Esophagus (tissue), 2 donors: ENCODE data around the gene WNT2. TPM values are rescaled to one million over a fixed set of nuclear protein-coding genes. Genes with fewer than 3 reads are reported as not detected.
"Not testable (repeated sequence)": the region's sequence is repeated elsewhere in the genome, so short reads cannot be mapped to it uniquely, and the experiment has no call there.

Experiments used
- H3K27ac ChIP-seq, 2 donors: one replicate each; pipeline ENCODE4 v1.5.1; 2013; ENCODE audit warnings: low read depth in 2 of 2, mild to moderate bottlenecking in 2 of 2, inconsistent platforms in 1 of 2, low read length in 1 of 2, moderate library complexity in 1 of 2
- H3K27me3 ChIP-seq, 2 donors: one replicate each; pipeline ENCODE4 v1.6.1; 2013; ENCODE audit warnings: low read length in 2 of 2, control low read depth in 1 of 2, mild to moderate bottlenecking in 1 of 2; ENCODE audit not compliant: insufficient read depth in 2 of 2, control insufficient read depth in 1 of 2
- H3K36me3 ChIP-seq, 2 donors: one replicate each; pipeline ENCODE4 v1.6.1; 2013; ENCODE audit warnings: low read length in 1 of 2; ENCODE audit not compliant: control insufficient read depth in 2 of 2, insufficient read depth in 2 of 2
- H3K4me1 ChIP-seq, 2 donors: one replicate each; pipeline ENCODE4 v1.6.1; 2013; ENCODE audit warnings: low read length in 1 of 2; ENCODE audit not compliant: control insufficient read depth in 2 of 2, insufficient read depth in 2 of 2
- H3K4me3 ChIP-seq, 2 donors: one replicate each; pipeline ENCODE4 v1.5.1; 2013; ENCODE audit warnings: low read length in 2 of 2, mild to moderate bottlenecking in 2 of 2, low read depth in 1 of 2, moderate library complexity in 1 of 2
- H3K9me3 ChIP-seq, 2 donors: one replicate each; pipeline ENCODE4 v1.6.1; 2013; ENCODE audit warnings: mild to moderate bottlenecking in 2 of 2, low read depth in 1 of 2, low read length in 1 of 2, moderate library complexity in 1 of 2; ENCODE audit not compliant: control insufficient read depth in 2 of 2, insufficient read depth in 1 of 2
- WGBS, 2 donors: extraction: QIAGEN DNeasy Blood & Tissue Kit; methylation state at CpG; one replicate each; pipeline ENCODE4 v1.1.7; 2013; 5-methylcytosine and 5-hydroxymethylcytosine counted together
- polyA plus RNA-seq, 2 donors: library from polyadenylated mRNA; stranded (reverse); fragments of 200-250 nt; gene quantifications; one replicate each; pipeline ENCODE4 v1.2.3, GENCODE V29; 2013
- donor health status: healthy with polysubstance abuse.
- donor health status: Bipolar disorder and iron deficiency.

The WNT2 gene
- polyA plus RNA-seq, 2 donors: 0.02 TPM; not detected in 1

DNA sequence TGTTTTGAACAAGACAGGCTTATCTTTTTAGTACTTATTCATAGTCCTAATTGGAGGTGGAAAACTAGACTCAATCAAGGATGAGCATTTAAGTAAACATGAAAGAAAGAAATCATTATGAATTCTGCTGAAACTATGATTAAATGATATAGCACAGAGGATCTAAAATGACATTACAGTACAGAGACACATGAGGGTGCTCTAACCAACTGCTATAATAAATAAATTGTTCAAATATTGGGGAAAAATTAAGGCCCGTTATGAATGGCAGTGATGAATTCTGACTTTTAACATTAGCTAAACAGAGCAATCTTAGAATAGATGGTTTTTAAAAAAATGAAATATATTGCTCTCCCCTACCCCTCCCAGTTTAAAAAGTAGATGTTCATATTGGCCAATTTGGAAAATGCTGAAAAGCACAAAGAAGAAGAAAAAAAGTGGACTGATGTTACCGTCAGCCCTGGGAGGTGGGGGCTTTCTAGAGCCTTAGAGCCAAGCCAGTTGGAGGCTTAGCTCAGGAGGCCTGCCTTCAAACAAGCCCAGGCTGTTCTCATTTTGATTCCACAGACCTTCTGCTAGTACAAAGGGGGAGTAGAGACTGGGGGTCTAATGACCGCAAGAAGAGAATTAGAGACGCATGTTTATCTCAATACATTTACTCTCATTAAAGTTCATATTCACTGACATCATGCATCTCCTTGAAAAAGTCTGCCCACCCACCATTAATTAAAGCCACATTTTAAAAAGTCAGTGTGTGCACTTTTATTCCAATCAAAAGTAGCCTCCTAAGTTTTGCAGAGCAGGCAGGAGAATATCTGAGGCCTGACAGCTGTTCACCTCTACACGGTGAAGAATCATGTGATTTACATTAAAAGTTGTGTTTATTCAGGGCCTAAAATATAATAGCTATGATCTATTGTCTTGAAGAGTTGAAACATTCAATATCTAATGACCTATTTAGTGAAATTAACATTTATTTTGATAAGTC is 10.0 kb downstream of the WNT2 start:
- H3K4me1 ChIP-seq: no peaks in the 10 kb centered on the region

DNA sequence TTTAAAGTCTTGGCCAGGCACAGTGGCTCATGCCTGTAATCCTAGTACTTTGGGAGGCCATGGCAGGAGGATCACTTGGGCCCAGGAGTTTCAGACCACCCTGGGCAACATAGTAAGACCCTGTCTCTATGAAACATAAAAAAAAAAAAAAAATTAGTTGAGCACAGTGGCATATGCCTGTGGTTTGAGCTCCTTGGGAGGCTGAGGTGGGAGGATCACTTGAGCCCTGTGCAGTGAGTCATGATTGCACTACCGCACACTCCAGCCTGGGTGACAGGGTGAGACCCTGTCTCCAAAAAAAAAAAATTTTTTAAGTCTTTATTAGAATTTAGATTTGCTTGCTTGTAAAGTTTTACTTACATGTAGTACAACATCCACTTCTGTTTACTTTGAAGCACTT is 14.0 kb downstream of the WNT2 start:
- H3K4me3 ChIP-seq: no peak overlapping the region
- no peaks in the 10 kb centered on the region for H3K9me3 ChIP-seq
- WGBS, 2 donors: 88 to 95% methylated on average over 1 of the region's 1 CpG
- no peaks in the 10 kb centered on the region for H3K27me3 ChIP-seq
- no peaks in the 10 kb centered on the region for H3K4me1 ChIP-seq
- no peak overlapping the region for H3K27ac ChIP-seq
- H3K36me3 ChIP-seq: no peaks in the 10 kb centered on the region

More for the DNA sequence above, 10.0 kb downstream of the WNT2 start:
- WGBS, 2 donors: 71 to 72% methylated on average over 5 of the region's 5 CpGs
- Histone ChIP-seq H3K27me3 (no peaks in the 10 kb centered on the region), H3K4me3 (no peak overlapping the region), H3K27ac (no peak overlapping the region), H3K9me3 (no peaks in the 10 kb centered on the region), H3K36me3 (no peaks in the 10 kb centered on the region)

DNA sequence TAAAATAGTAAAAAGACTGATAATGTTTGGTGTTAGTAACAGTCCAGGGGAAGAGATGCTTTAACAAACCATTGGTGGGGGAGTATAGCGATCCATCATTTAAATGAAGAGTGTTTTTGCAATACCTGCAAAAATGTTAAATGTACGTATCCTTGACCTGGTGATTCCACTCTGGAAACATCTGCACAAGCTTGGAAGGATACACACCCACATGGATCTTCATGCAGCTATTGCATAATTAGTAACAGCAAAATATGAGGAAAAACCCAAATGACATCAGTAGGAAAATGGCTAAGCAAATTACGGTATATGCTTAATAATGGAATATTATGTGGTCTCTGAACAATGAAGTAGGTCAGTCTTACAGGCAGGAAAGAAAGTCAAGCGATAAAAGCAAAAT is 20.5 kb downstream of the WNT2 start:
- no peaks in the 10 kb centered on the region for H3K36me3 ChIP-seq
- 90 to 92% methylated on average over 4 of the region's 4 CpGs for WGBS, 2 donors
- H3K27me3 ChIP-seq: no peaks in the 10 kb centered on the region
- H3K9me3 ChIP-seq: no peaks in the 10 kb centered on the region
- H3K4me3 ChIP-seq: no peak overlapping the region
- H3K4me1 ChIP-seq: no peaks in the 10 kb centered on the region
- no peak overlapping the region for H3K27ac ChIP-seq

DNA sequence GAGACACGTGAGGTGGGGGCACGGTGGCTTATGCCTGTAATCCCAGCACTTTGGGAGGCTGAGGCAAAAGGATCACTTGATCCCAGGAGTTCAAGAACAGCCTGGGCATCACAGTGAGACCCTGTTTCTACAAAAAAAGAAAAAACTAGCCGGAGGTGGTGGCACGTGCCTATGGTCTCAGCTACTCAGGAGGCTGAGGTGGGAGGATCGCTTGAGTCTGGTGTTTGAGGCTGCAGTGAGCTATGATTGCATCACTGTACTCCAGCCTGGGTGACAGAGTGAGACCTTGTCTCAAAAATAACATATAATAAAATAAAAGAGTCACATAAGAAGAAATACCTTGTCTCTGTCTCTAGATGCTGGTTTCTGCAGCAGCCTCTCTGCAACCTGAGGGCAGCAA is 22.4 kb downstream of the WNT2 start:
- H3K36me3 ChIP-seq, H3K27ac ChIP-seq, H3K9me3 ChIP-seq, H3K4me3 ChIP-seq, H3K27me3 ChIP-seq, H3K4me1 ChIP-seq: not testable (repeated sequence)
- 88 to 92% methylated on average over 5 of the region's 5 CpGs for WGBS, 2 donors

DNA sequence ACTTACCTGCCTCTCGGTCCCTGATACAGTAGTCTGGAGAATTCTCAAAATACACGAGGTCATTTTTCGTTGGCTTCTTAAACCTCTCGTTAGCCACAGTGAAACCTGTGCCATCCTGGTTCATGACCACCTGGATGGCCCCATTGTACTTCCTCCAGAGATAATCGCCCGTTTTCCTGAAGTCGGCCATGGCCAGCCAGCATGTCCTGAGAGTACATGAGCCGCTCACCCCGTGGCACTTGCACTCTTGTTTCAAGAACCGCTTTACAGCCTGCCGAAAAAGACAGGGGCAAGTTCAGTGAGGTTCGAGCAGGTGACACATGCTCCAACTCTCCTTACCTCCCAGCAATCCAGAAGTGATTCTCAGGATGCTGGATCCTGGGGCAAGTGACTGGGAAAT is 25.3 kb downstream of the WNT2 start:
- Histone ChIP-seq H3K36me3 (no peaks in the 10 kb centered on the region), H3K4me3 (no peak overlapping the region), H3K27me3 (no peaks in the 10 kb centered on the region), H3K27ac (no peak overlapping the region), H3K9me3 (no peaks in the 10 kb centered on the region), H3K4me1 (peaks cover 0 to 3% of the 10 kb centered on the region in 2 donors)
- 82 to 90% methylated on average over 12 of the region's 12 CpGs for WGBS, 2 donors

DNA sequence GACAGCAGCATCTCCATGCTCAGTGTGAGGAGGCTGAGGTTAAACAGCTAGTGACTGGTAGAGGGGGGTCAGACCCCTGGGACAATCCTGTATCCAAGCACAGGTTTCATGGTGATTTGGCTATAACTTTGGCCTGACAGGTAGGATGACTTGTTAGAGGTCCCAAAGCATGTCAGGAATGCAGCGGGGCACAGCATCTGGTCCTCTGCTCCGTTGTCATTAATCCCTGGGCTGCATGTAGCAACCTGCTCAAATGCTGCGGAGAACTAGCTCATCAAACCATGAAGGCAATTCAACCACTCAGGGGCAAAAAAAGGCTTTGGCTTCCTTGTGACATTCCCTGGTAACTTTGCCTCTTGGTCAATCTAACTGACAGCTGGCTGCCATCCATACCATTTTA is 26.8 kb downstream of the WNT2 start:
- Histone ChIP-seq H3K4me1 (peaks cover 0 to 3% of the 10 kb centered on the region in 2 donors), H3K27me3 (no peaks in the 10 kb centered on the region), H3K4me3 (no peak overlapping the region), H3K36me3 (no peaks in the 10 kb centered on the region), H3K9me3 (no peaks in the 10 kb centered on the region), H3K27ac (no peak overlapping the region)
- 43 to 60% methylated on average over 3 of the region's 3 CpGs for WGBS, 2 donors

DNA sequence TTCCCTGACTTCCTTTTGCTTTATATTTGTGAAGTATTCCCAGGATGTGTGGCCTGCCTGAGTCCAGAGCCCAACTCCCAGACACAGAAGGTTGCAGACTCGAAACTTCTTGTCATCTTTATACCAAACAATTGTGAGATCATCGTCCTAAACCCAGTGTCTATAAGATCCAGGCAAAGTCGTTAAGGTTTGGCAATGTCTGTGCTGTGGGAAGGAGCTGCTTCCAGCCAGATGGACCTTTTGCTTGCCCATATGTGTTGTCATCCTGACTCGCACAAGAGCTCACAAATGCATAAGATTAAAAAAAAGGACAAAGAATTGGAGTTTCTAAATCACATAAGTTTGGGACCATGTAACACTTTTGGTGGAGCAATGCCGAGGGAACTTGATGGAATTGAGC is 37.0 kb downstream of the WNT2 start:
- peaks cover 0 to 3% of the 10 kb centered on the region in 2 donors for H3K4me1 ChIP-seq
- H3K9me3 ChIP-seq: no peaks in the 10 kb centered on the region
- WGBS, 2 donors: 75 to 78% methylated on average over 5 of the region's 5 CpGs
- H3K27me3 ChIP-seq: no peaks in the 10 kb centered on the region
- H3K36me3 ChIP-seq: no peaks in the 10 kb centered on the region
- H3K27ac ChIP-seq: no peak overlapping the region
- H3K4me3 ChIP-seq: no peak overlapping the region

DNA sequence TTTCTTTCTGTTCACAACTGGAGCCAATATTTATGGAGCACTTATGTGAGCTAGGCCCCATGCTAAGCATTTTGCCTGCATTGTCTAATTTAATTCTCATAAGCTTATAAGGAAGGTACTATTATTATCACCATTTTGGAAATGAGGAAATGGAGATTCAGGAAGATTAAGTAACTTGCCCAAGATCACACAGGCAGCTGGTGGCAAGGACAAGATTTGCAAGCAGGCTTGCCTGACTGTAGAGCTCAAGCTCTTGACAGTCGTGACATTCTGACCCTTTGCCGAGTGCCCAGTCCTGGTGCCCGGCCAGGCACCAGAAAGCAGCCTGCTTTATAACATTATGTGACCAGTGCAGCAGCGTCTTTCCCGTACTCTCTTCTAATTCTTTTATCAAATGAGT is 38.2 kb downstream of the WNT2 start:
- Histone ChIP-seq H3K9me3 (no peaks in the 10 kb centered on the region), H3K4me3 (no peak overlapping the region), H3K27me3 (no peaks in the 10 kb centered on the region), H3K4me1 (peaks cover 0 to 3% of the 10 kb centered on the region in 2 donors), H3K27ac (no peak overlapping the region), H3K36me3 (no peaks in the 10 kb centered on the region)
- 93 to 95% methylated on average over 5 of the region's 5 CpGs for WGBS, 2 donors

DNA sequence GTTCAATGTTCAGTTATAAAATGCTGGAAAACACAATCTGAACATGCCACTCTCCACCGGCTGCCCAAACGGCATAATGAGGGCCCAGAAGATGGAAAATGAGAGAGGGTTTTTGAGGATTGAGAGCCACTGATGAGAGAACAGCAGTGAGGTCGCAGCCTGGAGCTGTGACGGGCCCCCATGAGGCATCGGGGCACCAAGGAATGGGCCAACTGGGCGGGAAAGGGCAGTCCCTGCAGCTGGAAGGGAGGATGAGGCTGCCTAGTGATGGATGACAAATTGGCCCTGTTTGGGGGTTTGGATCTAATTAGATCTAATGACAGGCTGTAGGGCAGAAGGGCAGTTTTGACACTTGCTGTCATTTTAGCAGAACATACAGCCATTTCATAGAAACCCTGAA is 39.1 kb downstream of the WNT2 start:
- WGBS, 2 donors: 88 to 94% methylated on average over 6 of the region's 6 CpGs
- Histone ChIP-seq H3K27me3 (no peaks in the 10 kb centered on the region), H3K36me3 (no peaks in the 10 kb centered on the region), H3K27ac (no peak overlapping the region), H3K4me1 (peaks cover 0 to 3% of the 10 kb centered on the region in 2 donors), H3K9me3 (no peaks in the 10 kb centered on the region), H3K4me3 (no peak overlapping the region)

DNA sequence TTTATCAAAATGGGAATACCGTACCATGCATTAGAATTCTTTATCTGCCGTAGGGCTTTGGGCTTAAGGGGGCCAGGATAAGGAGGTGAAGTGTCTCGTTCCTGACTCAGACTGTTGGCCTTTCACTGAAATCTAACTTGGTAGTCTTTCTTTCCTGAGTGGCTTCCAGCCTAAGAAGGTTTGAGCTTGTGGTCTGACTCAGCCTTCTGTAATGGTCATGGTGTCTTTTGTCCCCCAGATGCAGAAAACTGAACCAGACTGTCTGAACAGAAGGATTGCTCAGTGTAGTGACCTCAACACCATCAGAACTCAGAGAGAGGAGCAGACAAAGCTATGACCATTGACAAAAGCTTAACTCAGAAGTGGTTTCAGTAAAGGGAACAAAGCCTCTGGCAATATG is 39.5 kb downstream of the WNT2 start:
- WGBS, 2 donors: 78 to 86% methylated on average over 3 of the region's 3 CpGs
- no peak overlapping the region for H3K27ac ChIP-seq
- H3K27me3 ChIP-seq: no peaks in the 10 kb centered on the region
- H3K36me3 ChIP-seq: no peaks in the 10 kb centered on the region
- H3K9me3 ChIP-seq: no peaks in the 10 kb centered on the region
- peaks cover 0 to 3% of the 10 kb centered on the region in 2 donors for H3K4me1 ChIP-seq
- no peak overlapping the region for H3K4me3 ChIP-seq
